Neural progenitor cell (in vitro differentiated cells): Measurements from ENCODE around the gene CELF4.

Experiments used
- EZH2 ChIP-seq: fragments of 200-600 bp; sonication (generic); IDR thresholded peaks from 2 replicates; pipeline ENCODE4 v1.6.1; 2017; ENCODE audit warnings: antibody characterized with exemption, mild to moderate bottlenecking, moderate library complexity
- EZH2phosphoT487 ChIP-seq: fragments of 200-600 bp; sonication (generic); IDR thresholded peaks from 2 replicates; pipeline ENCODE4 v1.6.1; 2017; ENCODE audit warnings: antibody characterized with exemption
- TF ChIP-seq, protein P1 (sequence below): fragments of 200-600 bp; sonication (generic); IDR thresholded peaks from 2 replicates; pipeline ENCODE4 v1.5.1; 2017; ENCODE audit warnings: antibody characterized with exemption, mild to moderate bottlenecking

DNA sequence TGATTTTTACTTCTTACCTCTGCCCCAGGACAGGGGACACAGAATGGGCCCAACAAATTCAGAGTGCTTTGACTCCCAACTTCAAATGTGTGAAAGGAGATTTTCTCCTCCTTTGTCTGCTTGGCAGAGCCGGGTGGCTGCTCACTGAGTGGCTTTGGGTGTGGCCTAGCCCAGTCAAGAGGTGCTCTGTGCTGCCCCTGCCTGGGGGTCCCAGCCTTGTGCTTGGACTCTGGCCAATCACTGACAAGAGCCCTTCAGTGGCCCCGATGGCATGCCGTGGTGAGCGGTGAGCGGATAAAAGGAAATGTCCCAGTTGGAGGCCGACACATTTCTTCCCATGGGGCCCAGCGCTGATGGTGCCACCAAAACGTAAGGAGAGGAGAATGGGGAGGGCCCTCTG is 259.2 kb downstream of the CELF4 start:
- TF ChIP-seq EZH2phosphoT487 = no peak
- TF ChIP-seq, protein P1, sequence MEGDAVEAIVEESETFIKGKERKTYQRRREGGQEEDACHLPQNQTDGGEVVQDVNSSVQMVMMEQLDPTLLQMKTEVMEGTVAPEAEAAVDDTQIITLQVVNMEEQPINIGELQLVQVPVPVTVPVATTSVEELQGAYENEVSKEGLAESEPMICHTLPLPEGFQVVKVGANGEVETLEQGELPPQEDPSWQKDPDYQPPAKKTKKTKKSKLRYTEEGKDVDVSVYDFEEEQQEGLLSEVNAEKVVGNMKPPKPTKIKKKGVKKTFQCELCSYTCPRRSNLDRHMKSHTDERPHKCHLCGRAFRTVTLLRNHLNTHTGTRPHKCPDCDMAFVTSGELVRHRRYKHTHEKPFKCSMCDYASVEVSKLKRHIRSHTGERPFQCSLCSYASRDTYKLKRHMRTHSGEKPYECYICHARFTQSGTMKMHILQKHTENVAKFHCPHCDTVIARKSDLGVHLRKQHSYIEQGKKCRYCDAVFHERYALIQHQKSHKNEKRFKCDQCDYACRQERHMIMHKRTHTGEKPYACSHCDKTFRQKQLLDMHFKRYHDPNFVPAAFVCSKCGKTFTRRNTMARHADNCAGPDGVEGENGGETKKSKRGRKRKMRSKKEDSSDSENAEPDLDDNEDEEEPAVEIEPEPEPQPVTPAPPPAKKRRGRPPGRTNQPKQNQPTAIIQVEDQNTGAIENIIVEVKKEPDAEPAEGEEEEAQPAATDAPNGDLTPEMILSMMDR = no peak
- no peak for TF ChIP-seq EZH2
